ENCODE measurements around the gene C2orf92.

Gene C2orf92

DNA sequence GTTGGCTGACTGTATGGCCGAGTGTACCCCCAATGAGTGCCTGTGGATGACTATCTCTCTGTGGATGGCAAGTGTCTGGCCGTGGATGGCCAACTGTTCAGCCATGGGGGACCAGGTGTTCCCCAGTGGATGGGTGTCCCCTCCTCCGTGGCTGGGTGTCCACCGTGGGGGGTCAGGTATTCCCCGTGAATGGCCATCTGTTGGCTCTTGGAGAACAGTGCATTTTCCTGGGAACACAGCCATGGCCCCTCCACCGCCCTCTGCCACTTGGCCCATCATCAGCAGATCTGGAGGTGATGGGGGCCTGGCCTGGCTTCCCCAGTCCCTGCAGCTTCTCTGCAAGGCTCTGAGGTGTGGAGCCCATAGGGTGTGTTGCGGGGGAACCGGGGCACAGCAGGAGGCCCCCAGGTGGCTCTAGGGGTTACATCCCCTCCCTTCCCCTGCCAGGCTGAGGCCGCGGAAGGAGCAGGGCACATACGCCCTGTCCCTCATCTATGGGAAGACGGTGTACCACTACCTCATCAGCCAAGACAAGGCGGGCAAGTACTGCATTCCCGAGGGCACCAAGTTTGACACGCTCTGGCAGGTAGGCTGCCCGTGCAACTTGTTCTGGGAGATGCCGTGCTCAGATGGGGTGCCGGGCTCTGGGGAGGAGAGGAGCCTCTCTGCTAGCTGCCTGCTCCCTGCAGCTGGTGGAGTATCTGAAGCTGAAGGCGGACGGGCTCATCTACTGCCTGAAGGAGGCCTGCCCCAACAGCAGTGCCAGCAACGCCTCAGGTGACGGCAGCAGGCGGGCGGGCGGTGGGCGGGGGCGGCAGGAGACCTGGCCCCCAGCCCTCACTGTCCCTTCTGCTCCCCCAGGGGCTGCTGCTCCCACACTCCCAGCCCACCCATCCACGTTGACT lies 63.2 kb downstream of the C2orf92 start:
- no peak for DNase-seq

DNA sequence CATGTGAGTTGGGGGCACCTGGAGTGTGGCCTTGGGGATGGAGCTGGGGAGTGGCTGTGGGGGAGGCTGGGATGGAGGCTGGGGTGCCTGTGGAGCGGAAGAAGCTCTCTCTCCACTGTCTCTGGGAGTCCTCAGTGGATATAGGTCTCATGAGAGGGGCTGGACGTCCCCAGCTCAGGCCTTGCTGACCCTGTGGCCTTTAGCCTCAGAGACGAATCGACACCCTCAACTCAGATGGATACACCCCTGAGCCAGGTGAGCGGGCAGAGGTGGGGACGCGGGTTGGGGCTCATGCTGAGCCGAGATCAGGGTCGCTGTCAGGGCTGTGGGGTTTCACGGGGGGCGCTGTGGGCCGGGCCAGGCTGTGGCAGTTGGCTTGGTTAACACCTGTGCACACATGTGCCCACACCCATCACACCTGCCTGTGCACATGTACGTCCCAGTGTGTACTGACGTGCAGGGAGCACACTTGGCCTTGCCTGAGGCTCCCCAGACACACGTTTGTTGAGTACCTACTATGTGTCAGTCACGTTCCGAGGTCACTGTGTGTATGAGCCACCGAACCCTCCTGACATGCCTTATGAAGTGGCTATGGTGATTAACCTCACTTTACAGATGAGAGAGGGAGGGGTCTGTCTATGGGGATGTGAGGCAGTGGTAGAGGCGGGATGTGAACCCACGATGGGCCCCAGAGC lies 64.0 kb downstream of the C2orf92 start:
- DNase-seq, result no peak

DNA sequence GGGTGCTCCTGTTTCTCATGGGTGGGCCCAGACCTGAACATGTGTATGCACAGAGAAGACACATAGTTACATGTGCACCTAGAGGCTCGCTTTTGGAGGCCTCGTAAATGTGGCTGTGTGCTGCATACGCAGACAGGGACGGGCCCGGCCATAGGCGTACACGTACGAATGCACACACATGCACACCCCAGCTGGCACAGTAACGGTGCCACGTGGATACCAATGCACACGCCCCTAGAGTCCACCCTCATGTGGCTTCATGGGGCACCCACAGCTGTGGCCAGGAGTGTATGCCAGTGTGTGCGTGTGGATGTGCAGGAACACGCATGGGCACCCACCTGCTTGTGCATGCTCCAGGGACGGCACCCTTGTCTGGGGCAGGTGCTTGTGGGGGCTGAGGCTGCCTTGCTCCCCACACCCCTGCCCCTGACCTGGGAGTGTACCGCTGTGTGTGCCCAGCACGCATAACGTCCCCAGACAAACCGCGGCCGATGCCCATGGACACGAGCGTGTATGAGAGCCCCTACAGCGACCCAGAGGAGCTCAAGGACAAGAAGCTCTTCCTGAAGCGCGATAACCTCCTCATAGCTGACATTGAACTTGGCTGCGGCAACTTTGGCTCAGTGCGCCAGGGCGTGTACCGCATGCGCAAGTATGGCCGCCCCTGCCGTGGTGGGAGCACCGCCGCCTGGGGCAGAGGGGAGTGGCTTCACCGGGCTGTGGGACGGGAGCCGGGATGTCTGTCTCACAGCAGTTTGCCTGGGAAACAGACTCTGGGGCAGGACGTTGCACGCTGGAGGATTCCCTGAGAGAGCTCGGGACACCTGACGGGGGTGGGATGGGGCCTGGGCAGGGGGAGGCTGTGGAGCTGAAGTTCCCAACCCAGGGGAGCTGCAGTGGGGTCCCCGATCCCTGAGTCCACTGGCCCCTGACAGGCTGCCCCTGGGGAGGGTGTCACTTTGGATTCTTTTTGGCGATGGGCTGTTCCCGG lies 64.8 kb downstream of the C2orf92 start:
- DNase-seq, result no peak

DNA sequence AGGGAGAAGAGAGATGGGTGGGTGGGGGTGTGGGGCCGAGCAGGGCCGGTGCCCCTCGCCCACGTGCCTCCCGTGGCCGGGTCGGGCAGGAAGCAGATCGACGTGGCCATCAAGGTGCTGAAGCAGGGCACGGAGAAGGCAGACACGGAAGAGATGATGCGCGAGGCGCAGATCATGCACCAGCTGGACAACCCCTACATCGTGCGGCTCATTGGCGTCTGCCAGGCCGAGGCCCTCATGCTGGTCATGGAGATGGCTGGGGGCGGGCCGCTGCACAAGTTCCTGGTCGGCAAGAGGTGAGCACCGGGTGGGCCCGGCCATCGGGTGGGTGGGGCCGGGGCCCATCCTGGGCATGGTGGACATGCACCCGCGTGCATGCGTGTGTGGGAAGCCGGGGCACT lies 65.6 kb downstream of the C2orf92 start:
- DNase-seq, result no peak

DNA sequence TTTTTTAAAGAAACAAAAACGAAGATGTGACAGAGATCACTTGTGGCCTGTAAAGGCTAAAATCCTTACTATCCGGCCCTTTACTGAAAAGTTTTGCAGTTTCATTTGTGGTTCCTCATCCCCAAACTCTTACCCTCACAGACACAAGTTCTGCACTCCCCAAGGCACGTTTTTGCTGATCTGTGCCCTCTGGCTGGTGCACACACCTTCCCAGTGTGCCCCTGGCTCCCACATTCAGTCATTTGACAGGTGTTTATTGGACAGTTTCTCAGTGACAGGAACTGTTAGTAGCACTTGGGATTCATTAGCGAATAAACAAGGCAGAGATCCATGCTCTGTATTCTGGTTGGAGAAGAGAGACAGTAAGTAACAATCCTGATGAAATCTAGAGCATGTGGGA lies 66.7 kb downstream of the C2orf92 start:
- DNase-seq, result no peak

DNA sequence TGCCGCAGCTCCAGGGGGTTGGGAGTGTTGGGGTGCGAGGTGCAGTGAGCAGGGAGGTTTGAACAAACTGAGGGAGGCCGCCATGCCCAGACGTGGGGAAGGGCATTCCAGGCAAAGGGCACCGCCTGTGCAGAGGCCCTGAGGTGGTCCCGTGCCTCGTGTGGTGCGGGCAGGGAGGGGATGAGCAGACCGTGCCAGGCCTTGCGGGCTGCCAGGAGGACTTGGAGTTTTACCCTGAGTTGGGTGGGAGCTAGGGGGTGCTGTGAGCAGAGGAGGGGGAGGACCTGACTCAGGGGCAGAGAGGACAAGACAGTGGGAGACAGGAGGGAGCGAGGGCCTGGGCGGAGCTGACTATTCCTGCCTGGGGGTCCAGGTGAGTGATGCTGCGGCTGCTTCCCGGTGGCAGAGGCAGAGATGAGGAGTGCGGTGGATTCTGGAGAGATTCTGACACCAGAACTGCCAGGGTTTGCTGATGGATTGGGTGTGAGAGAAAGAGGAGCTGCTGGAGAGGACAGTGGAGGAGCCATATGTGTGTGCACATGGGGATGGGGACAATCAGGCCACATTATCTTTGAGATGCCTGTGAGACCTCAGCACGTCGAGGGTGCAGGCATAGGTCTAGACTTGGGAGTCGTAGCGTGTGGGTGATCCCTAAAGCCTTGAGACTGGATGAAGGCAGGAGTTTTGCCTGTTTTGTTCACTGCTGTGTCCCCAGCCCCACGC lies 67.3 kb downstream of the C2orf92 start:
- DNase-seq, result no peak

DNA sequence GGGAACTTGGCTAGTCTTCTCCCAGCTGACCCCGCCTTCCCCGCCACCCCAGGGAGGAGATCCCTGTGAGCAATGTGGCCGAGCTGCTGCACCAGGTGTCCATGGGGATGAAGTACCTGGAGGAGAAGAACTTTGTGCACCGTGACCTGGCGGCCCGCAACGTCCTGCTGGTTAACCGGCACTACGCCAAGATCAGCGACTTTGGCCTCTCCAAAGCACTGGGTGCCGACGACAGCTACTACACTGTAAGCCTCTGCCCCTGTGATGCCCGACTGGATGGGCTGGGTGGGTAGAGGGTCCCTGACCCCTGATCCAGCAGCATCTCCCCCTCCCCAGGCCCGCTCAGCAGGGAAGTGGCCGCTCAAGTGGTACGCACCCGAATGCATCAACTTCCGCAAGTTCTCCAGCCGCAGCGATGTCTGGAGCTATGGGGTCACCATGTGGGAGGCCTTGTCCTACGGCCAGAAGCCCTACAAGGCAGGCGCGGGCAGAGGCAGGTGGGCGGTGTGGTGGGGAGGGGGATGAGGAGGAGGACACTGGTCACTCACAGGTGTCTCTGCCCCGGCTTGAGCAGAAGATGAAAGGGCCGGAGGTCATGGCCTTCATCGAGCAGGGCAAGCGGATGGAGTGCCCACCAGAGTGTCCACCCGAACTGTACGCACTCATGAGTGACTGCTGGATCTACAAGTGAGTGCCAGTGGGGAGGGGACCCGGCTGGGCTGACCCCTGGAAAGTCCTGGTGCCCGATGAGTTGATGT lies 68.1 kb downstream of the C2orf92 start:
- DNase-seq, result no peak

DNA sequence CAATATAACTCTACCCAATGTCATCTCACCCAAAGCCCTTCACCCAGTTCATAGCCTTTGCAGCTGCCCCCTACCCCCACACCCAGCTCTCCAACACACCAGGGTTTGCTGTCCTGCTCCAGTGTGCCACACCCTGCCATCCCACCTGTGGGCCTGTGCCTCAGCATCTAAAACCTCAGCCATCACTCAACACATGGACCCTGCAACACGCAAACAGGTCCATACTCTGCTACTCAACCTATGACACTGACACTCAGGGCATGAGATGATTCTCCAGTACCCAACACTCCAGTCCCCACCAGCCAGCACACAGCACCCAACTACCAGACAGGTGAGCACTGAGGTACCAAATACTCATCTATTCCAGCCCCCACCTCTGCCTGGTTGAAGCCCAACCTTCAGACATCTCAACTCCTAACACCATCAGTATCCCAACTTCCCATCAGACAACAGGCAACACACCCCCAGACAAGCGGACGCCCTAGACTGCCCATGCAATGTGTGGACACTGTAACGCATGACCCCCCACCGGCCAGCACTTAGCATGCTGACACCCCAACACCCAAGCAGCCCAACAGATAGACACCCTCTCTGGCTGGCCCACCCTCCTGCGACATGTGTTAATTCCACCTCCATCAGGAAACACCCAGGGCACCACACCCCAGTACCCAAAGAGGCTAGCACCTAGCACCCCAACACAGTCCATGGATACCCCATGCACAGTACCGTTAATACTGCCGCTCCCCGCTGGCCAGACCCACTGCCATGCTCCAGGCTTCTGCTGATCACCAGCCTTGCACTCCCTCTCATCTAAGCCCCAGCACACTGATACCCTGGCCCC lies 68.9 kb downstream of the C2orf92 start:
- DNase-seq, result no peak

DNA sequence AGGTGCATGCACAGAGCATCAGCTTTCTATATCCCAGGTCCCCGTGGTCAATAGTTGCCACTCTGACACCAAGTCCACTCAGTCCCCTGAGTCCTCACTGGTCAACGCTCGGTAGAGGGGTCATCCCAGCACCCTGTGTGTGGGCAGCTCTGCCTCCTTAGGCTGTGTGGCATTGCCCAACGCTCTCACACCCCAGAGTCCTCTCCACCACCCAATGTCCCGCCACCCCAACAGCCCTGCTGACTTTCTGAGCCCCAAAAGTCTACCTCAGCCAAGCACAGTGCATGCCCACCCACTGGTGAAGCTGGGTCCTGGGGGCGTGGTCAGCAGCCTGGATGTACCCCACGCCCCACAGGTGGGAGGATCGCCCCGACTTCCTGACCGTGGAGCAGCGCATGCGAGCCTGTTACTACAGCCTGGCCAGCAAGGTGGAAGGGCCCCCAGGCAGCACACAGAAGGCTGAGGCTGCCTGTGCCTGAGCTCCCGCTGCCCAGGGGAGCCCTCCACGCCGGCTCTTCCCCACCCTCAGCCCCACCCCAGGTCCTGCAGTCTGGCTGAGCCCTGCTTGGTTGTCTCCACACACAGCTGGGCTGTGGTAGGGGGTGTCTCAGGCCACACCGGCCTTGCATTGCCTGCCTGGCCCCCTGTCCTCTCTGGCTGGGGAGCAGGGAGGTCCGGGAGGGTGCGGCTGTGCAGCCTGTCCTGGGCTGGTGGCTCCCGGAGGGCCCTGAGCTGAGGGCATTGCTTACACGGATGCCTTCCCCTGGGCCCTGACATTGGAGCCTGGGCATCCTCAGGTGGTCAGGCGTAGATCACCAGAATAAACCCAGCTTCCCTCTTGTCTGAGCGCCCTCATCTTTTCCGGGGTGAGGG lies 69.7 kb downstream of the C2orf92 start:
- DNase-seq, result no peak

DNA sequence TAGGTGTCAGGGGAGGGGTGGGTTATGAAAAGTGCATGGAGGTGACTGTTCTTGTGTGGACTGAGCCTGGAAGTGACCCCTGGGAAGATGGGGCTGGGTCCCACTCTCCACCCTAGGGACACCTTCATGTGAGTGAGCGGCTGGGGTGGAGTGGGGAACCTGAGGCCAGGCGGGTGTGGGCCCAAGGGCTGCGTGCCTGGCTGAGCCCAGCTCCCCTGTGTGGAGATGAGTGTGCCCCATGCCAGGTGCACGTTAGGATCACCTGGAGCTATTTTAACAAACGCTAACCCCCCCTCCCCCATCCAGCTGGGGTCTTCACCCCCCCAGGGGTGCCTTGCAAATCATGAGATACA lies 70.4 kb downstream of the C2orf92 start:
- DNase-seq, result no peak

DNA sequence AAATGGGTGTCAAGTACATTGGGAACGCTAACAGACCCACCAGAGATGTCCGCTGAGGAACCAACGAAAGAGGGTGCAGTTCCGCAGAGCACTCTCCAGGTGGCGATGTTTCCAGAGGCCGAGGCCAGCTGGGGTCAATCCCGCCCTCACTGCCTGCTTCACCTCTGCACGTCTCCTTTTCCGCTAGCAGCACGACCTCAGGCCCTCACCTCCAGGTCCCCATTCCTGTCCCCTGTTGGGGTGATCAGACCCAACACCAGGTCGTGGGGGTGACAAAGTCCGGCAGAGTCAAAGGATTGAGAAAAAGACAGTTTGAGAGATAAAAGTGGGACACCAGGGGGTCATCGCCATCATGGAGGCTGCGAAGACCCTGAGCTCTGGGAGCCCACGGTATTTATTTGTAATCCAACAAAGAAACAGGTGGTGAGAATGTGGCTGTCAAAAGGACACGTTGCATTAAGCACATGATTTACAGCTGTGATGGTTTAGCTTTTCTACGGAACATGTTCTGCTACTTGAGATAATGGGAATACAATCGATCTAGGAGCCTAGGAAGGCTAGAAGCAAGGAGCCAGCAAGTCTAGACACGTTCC lies 71.2 kb downstream of the C2orf92 start:
- peak; percentile 75 for DNase-seq

DNA sequence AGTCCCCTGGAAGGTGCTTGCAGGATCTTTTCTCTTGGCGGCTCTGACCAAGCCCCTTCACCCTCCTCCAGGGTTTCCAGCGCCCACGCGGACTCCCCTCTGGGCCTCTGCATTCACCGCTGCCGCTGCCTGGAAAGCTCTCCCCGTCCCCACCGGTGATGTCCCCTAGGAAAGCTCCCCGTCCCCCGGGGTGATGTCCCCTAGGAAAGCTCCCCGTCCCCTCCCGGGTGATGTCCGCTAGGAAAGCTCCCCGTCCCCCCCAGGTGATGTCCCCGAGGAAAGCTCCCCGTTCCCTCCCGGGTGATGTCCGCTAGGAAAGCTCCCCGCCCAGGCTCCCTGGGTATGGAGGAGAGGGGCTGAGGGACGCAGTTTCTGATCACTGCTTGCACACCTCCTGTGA lies 71.7 kb downstream of the C2orf92 start:
- DNase-seq, result no peak

DNA sequence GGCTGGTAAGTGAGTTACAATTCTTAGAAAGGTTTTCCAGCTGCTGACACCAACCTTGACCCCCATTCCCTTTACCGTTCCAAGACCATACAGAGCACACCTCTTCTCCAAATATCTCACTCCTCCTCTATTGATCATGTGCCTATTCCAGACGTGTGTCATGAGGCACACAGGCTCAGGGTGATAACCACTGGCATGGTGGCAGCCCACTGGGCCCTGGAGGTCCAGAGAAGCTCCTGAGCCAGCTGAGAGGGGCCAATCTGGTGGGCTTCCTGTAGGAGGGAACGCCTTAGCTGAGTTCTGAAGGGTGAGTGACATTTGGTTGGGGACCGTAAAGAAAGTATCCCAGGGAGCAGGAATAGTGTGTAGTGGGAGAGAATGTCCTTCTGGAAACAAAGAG lies 72.2 kb downstream of the C2orf92 start:
- DNase-seq, result no peak

DNA sequence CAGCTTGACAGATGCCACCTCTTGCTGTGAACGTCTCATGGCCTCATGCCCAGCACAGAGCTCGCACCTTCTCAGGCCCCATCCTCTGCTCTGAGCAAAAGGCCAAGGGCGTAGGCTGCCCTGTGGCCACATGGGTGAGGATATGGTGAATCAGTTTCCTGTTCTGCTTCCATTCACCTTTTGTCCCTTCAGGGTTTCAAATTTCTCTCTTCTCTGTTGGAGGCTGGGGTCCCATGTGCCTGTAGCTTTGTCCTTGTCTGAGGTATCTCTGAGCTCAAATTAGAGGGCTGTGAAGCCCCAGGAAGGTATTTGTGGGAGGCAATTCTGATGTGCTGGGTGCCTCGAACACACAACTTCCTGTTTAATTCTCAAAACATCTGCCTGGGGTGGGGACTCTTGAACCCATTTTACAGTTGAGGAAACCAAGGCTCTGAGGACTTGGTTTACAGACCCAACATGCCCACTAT lies 72.9 kb downstream of the C2orf92 start:
- no peak for DNase-seq

DNA sequence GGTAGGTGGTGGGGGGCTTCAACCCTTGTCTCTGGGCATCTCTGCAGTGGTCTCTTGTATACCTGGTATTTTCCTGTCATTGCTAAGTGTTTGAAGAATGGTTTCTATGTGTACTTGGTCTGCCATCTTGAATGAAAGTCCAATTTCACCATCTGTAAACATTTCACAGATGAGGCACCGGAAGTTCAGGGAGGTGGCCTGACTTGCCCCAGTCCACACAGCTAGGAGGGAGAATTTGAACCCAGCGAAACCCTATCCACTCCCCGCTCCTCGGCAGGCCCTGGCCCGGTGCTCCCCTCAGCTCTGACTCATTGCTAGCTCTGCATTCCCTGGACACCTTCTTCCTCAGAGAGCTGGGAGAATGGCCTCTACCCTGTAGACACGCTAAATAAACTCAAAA lies 74.4 kb downstream of the C2orf92 start:
- DNase-seq, result no peak

DNA sequence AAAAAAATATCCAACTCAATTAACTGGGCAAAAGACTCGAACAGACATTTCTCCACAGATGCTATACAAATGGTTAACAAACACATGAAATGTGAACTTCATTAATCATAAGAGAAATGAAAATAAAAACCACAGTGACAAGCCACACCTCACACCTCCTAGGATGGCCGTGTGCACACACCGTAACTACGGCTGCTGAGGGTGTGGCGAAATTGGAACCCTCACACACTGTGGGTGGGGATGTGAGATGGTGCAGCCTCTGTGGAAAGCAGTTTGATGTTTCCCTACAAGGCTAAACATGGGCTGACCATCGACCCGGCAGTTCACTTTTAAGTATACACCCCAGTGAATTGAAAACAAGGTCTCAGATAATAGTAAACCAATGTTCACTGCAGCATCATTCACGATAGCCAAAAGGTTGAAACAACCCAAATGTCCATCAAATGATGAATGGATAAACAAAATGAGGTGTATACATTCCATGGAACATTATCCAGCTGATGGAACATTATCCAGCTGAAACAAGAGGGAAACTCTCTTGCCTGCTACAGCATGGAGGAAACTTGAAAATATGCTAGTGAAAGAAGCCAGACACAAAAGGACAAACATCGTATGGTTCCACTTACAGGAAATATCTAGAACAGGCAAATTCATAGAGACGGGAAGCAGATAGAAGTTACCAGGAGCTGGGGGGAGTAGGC lies 76.1 kb downstream of the C2orf92 start:
- no peak for DNase-seq

DNA sequence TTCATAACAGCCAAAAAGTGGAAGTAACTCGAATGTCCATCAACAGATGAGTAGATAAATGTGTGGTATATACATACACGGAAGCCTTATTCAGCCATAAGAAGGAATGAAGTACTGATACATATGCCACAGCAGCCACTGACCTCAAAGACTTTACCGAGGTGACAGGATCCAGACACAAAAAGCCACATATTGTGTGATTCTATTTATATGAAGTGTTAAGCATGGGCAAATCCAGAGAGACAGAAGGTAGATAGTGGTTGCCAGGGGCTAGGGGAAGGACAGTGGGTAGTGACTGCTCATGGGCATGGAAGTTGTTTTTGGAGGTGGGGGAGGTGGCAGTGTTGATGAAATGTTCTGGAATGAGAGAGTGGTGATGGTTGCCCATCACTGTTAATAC lies 77.8 kb downstream of the C2orf92 start:
- peak; percentile 74 for DNase-seq

DNA sequence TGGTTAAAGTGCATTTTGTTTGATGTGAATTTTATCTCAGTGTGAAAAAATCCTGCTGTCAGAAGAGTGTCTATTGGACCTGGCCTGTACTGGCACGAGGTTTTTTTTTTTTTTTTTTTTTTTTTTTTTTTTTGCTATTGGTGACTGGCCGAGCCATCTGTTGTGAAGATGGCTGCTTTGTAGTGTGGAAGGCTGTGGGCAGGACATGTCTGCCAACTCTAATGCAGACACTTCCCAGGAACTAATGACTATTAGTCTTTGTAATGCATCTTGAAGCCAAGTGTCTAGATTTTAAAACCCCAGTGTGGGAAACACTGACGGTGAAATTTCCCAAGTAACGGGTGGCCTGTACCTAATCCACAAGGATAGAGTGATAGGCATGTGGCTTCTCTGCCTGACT lies 78.2 kb downstream of the C2orf92 start:
- no peak for DNase-seq

DNA sequence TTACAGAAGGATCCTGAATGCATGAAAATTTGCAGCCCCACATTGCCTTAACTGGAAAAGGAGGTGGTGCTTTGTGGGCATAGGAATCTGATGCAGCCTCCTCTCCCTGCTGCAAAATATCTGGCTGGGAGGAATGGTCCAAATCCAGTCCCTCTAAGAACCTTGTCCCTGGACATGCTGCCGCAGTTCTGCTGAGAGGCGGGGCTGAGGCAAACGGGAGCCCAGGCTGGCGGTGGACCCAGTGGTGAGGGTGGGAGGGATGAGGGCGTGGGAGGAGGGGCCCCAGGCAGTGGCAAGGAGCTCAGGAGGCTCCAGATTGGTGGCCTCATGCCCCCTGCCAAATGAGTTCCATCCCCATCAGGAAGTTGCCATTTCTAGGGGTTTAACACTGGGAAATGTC lies 80.1 kb downstream of the C2orf92 start:
- no peak for DNase-seq
